GM18951 (cell line): ENCODE results near the gene LHFPL6.

Experiments
- POLR2A ChIP-seq: IDR thresholded peaks from 4 replicates; pipeline ENCODE4 v1.6.1; 2011; ENCODE audit warnings: mild to moderate bottlenecking; ENCODE audit not compliant: insufficient read length, insufficient read depth; ENCODE audit errors: extremely low read depth
- in situ Hi-C: fragments of 300-500 bp; cut with MboI; formaldehyde crosslinking; loops from one replicate; pipeline ENCODE4 v1.12.0; 2022; ENCODE audit warnings: low sequenced_read_pairs, mixed read lengths, inconsistent platforms; ENCODE audit not compliant: unreplicated experiment

The LHFPL6 gene

DNA sequence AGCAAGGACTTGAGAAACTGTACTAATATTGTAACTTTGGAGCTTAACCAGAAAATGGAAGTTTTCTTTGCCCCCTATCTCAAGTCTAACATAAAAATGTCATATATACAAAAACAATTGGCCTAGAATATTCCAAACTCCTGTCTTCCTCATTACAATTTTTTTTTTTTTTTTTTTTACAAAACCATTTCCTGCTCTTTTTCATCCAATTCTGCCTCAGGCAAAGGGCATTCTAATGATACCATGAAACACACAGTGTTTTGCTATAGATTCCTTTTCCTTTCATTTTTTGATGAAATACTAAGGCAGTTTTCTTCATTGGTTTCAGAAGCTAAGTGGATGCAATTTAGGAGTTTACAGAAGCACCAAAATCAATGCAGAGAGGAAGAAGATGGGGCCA lies 119.7 kb downstream of the LHFPL6 start:
- in situ Hi-C loops = no loop called here
- no peak for TF ChIP-seq POLR2A

DNA sequence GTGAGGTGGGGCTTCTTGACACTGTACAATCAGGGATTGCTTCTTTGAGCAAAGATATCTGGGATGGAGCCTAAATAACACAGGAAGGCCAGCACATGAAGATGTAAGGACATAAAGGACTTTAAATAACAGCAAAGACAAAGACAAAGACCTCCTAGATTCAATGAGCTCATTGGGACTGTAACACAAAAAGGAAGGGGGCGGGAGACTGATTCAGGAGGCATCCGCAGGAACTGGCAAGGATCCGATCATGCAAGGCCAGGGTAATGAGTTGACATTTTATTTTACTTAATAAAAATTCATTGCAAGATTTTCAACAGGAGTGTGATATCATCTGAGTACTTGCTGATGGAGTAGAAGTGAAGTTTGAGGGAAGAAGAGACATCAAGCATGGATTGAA lies 121.5 kb downstream of the LHFPL6 start:
- TF ChIP-seq POLR2A = no peak
- in situ Hi-C loops = no loop called here

GRCh38 chr13:39474600-39474999 lies 128.4 kb downstream of the LHFPL6 start:
- TF ChIP-seq POLR2A = no peak
- in situ Hi-C loops = no loop called here

DNA sequence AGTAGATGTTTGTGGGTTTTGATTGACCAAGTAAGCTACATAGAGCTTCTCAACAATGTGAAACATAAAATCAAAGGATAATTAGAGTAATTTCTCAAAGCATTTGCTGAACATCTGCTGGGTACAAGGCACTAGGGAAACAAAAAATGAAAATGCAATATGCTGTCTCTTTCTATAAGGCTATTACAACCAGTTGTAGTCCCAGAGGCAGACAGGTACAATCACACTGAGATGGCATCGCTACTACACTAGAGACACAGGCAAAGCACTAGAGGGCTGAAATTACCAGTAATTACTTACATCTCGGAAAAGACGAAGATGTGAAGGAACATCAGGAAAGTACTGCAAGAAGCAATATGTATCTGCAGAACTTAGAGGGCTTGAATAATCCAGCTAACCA lies 133.3 kb downstream of the LHFPL6 start:
- in situ Hi-C loops = no loop called here
- no peak for TF ChIP-seq POLR2A

DNA sequence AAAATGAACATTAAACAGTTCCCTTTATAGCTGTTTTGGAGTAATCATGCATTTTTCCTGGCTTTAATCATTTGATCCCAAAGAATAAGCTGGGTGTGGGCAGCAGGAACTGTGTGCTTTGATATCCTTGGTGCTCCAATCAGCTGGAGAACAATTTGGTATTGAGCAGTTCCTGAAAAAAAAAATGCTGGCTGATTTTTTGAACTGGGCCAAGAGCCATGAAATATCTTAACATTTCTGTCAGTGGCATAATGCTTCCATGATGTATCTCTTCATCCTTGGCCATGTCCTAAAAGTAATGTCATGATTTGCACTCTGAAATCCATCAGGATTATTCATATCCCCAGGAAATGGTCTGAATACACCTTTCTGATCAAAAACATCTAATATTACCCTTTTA lies 134.7 kb downstream of the LHFPL6 start:
- TF ChIP-seq POLR2A = no peak
- in situ Hi-C loops = no loop called here

DNA sequence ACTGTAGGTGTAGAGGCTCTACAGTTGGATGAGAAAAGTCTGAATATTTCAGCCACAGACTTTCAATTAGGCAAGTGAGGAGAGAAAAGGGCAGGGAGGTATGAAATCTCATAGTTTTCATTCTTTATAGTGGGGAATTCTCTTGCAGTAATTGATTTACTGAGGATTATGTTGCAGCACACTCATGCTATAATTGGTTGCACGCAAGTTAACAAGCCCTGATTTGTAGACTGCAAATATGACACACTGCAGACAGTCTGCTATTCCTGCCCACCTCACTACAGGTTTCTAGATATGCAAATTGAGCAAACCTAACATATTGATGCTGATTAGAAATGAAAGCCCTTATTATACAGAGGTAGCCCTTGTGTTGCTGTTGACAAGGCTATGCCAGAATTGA lies 139.4 kb downstream of the LHFPL6 start:
- in situ Hi-C loops = no loop called here
- no peak for TF ChIP-seq POLR2A

GRCh38 chr13:39462906-39463305 lies 140.1 kb downstream of the LHFPL6 start:
- in situ Hi-C loops = no loop called here
- TF ChIP-seq POLR2A = no peak

DNA sequence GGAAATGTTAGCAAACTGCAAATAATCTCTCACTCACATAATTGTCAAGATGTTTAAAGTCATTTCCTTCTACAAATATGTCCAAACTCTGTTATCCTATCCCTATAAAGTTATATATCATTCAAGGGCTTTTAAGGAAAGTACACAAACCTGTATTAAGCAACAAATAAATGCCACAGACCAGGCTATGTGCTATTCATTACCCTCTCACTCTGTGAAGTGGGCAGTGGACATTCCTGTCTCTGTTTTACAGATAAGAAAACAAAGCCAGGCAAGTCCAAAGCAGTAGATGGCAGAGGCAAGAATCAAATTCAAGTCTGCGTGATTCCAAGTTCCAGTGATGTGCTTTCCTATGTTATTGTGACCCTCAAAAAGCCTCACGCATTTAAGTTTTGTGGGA lies 140.6 kb downstream of the LHFPL6 start:
- in situ Hi-C loops = no loop called here
- no peak for TF ChIP-seq POLR2A

GRCh38 chr13:39461685-39462266 lies 141.2 kb downstream of the LHFPL6 start:
- no peak for TF ChIP-seq POLR2A
- in situ Hi-C loops = no loop called here

- TF ChIP-seq POLR2A = no peak
- in situ Hi-C loops = no loop called here
Measured at GRCh38 chr13:39457274-39457673, 145.7 kb downstream of the LHFPL6 start.

DNA sequence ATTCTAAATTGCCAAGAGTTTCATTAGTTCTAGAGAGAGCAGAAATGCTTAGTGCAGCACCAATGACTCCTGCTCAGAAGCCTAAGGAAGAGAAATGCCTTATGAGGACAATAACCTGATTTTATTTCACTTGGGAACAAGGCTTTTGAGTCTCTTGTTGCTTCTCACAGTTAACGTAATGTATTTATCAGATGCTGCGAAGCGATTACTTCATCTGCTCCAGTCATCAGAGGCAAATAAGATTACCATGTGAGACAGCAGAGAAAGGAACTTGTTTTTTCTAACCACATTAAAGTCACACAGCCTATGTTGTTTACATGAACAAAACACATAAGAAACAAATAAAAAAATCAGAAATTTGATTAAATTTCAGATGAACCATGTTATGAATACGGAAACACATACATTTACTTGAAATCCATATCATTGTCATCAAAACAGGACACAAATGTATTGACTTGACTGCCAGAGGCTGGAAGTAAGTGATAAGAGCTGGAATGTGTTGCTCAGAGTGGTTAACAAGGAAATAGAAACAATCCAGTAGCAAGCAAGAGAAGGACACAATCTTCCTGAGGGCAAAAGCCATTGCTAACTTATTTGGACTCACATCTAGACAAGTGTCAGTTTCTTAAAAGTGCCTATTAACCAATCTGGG lies 147.3 kb downstream of the LHFPL6 start:
- in situ Hi-C loops = no loop called here
- TF ChIP-seq POLR2A = no peak

DNA sequence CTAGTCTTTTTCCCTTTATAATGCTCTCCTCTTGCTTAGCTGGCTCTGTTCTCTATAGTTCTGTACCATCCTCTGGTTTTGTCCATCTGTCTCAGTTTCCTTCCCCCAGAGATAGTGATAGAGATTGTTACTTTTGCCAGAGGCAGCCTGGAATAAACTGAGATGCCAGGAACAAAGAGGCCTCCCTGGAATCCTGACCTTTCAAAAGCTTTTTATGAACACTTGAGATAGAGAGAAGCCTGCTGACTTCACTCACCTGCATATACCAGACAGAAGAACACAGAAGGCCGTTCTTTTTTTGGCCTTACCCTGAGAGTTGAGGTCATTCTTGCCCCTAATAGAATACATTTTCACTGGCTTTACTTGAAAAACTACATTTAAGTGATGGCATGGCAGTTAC lies 150.2 kb downstream of the LHFPL6 start:
- TF ChIP-seq POLR2A = no peak
- in situ Hi-C loops = no loop called here

GRCh38 chr13:39452417-39452816 lies 150.6 kb downstream of the LHFPL6 start:
- no peak for TF ChIP-seq POLR2A
- in situ Hi-C loops = no loop called here

GRCh38 chr13:39451860-39452301 lies 151.1 kb downstream of the LHFPL6 start:
- in situ Hi-C loops = no loop called here
- no peak for TF ChIP-seq POLR2A
